ENCODE measurements around the gene PLEKHG3. TPM values are rescaled to one million over a fixed set of nuclear protein-coding genes. Genes with fewer than 3 reads are reported as not detected.

PLEKHG3 gene
- total RNA-seq, 2 experiments from 2014 or later: 20.1 to 22.6 TPM

DNA sequence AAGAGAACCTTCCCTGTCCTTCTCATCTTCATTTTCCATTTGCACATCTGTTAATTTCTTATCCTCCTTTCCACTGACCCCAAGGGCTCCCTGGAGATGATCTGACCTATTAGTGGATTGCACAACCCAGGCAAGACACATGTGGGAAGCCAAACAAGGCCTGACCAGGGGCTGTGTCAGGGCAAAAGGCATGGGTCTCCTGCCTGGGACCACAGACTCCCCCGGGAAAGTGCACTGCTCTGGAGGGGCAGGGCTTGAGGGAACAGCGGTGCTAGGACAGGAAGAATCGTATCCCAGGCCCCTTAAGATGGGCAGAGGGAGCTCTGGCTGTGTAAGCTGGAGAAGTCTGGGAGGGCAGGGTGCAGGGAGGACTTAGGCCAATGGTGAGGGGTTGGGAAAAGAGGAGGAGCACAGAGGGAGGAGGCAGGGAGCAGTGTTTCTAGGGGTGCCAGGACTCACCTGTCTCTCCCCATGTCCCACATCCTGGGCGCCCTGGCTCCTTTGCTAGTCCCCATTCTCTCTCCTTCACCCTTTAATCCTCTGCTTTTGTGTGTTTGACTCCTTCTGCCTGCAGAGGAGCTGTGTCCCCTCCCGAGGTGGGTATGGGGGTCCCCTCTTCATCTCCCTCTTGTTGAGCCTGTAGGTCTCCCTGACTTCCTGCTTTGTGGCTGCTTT is 25.3 kb downstream of the PLEKHG3 start:
- H3K36me3 Mint-ChIP-seq: no peaks in the 10 kb centered on the region
- H3K27ac Mint-ChIP-seq: no peak overlapping the region
- no peak overlapping the region for H3K4me3 Mint-ChIP-seq
- no peak for DNase-seq
- H3K27me3 Mint-ChIP-seq: no peaks in the 10 kb centered on the region
- no peaks in the 10 kb centered on the region for H3K9me3 Mint-ChIP-seq
- ChIA-PET POLR2A (no interaction called here), CTCF (no interaction called here)
- intact Hi-C loops (cut with micrococcal nuclease): no loop called here
- peaks cover 73% of the 10 kb centered on the region for H3K4me1 Mint-ChIP-seq (ENCODE audit: low read depth)

DNA sequence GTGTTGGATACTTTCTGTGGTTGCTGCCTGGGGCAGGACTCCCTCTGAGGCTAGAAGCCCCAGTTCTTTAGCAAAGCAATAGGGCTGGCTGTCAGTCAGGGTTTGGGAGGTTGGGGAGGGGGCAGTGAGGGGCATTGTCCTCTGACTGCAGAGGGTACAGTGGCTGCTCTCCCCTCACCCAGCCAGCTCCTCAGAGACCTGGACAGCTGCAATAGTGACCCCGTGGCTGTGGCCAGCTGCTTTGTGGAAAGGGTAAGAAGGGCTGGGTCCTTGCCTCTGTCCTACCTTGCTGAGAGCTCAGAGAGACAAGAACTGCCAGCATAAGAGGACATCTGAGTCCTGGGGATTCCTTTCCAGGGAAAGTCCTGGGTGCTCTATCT is 25.8 kb downstream of the PLEKHG3 start:
- Mint-ChIP-seq H3K4me3 (no peak overlapping the region), H3K36me3 (no peaks in the 10 kb centered on the region), H3K4me1 (ENCODE audit: low read depth) (peaks cover 70% of the 10 kb centered on the region), H3K27me3 (no peaks in the 10 kb centered on the region), H3K27ac (no peak overlapping the region), H3K9me3 (no peaks in the 10 kb centered on the region)
- CTCF ChIA-PET: no interaction called here
- POLR2A ChIA-PET: no interaction called here
- no peak for DNase-seq
- intact Hi-C loops (cut with micrococcal nuclease): no loop called here

DNA sequence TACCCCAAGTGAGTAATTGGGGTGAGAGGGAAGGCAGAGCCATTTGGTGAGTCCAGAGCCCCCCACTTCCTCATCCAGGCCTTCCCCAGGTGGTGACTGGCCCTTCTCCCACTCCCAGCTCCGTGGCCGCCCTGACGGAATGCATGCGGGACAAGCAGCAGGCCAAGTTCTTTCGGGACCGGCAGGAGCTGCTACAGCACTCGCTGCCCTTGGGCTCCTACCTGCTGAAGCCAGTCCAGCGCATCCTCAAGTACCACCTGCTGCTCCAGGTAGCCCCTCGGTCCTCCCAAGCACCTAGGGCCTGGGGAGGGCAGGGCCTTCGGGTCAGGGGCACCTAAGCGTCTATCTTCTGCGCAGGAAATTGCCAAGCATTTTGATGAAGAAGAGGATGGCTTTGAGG is 26.5 kb downstream of the PLEKHG3 start:
- CTCF ChIA-PET: no interaction called here
- no peak overlapping the region for H3K27ac Mint-ChIP-seq

DNA sequence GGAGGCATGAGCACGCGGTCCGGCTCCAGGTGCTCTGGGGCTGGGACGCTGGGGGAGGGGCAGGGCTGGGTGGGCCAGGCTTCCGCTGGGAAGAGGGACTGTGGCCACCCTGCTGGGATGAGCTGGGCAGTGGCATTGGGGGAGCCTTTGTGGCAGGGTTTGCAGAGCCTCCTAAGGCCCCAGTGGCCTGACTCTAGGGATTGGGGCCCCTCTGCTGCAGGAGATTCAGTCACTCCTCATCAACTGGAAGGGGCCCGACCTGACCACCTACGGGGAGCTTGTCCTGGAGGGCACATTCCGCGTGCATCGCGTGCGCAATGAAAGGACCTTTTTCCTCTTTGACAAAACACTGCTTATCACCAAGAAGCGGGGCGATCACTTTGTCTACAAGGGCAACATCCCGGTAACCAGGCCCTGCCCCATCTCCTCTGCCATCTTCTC is 26.9 kb downstream of the PLEKHG3 start:
- ChIA-PET POLR2A (no interaction called here), CTCF (no interaction called here)
- Mint-ChIP-seq H3K27me3 (no peaks in the 10 kb centered on the region), H3K36me3 (no peaks in the 10 kb centered on the region), H3K4me1 (ENCODE audit: low read depth) (peaks cover 64% of the 10 kb centered on the region), H3K9me3 (no peaks in the 10 kb centered on the region), H3K4me3 (no peak overlapping the region), H3K27ac (no peak overlapping the region)
- intact Hi-C loops (cut with micrococcal nuclease): no loop called here
- DNase-seq: no peak

More for the DNA sequence above, 26.5 kb downstream of the PLEKHG3 start:
- no peak for DNase-seq
- Mint-ChIP-seq H3K36me3 (no peaks in the 10 kb centered on the region), H3K4me3 (no peak overlapping the region), H3K4me1 (ENCODE audit: low read depth) (peaks cover 69% of the 10 kb centered on the region), H3K9me3 (no peaks in the 10 kb centered on the region), H3K27me3 (no peaks in the 10 kb centered on the region)
- POLR2A ChIA-PET: no interaction called here
- intact Hi-C loops (cut with micrococcal nuclease): no loop called here

DNA sequence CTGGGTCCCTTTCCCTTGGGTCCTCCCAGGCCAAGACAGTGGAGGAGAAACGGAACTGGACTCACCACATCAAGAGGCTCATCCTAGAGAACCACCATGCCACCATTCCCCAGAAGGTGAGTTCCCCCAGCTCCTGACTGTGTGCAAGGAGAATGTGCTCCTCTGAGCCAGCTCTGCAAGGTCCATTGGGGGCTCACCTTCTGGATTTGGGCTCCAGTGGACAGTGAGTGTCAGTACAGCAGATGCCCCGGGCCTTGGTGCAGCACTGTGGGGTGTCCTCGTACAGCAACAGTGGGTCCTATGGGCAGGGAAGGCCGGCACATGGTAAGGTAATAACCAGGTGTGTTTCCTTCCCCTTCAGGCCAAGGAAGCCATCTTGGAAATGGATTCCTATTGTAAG is 27.8 kb downstream of the PLEKHG3 start:
- no peaks in the 10 kb centered on the region for H3K36me3 Mint-ChIP-seq
- CTCF ChIA-PET: no interaction called here
- intact Hi-C loops (cut with micrococcal nuclease): no loop called here

DNA sequence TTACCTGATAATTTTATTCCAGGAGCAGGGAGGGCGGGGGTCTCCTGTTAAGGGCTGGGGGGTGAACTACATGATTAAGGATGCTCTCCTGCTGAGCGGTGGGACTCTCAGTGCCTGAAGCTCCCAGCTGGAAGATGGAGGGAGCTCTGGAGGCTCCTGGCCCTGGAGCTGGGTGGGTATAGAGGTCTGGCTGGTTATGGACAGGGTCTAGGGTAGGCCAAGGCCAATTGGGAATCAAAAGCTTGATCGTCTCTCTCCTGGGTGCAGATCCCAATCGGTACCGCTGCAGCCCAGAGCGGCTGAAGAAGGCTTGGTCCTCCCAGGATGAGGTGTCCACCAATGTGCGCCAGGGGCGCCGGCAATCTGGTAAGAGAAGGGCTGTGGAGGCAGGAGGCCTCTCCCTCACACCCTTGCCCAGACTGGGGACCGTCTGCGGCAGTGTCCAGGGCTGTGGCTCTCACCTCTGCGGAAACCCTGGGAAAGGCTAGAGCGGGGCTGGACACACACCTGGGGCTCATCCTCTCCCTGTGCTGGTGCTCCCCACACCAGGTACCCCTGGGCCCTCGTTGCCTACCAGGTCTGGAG is 28.4 kb downstream of the PLEKHG3 start:
- Mint-ChIP-seq H3K36me3 (no peaks in the 10 kb centered on the region), H3K4me3 (no peak overlapping the region), H3K4me1 (ENCODE audit: low read depth) (peaks cover 49% of the 10 kb centered on the region), H3K9me3 (no peaks in the 10 kb centered on the region), H3K27ac (no peak overlapping the region), H3K27me3 (no peaks in the 10 kb centered on the region)
- ChIA-PET CTCF (no interaction called here), POLR2A (no interaction called here)
- no peak for DNase-seq
- intact Hi-C loops (cut with micrococcal nuclease): no loop called here

More for the DNA sequence above, 27.8 kb downstream of the PLEKHG3 start:
- Mint-ChIP-seq H3K9me3 (no peaks in the 10 kb centered on the region), H3K4me3 (no peak overlapping the region), H3K27me3 (no peaks in the 10 kb centered on the region), H3K4me1 (ENCODE audit: low read depth) (peaks cover 55% of the 10 kb centered on the region), H3K27ac (no peak overlapping the region)
- DNase-seq: no peak
- POLR2A ChIA-PET: no interaction called here

DNA sequence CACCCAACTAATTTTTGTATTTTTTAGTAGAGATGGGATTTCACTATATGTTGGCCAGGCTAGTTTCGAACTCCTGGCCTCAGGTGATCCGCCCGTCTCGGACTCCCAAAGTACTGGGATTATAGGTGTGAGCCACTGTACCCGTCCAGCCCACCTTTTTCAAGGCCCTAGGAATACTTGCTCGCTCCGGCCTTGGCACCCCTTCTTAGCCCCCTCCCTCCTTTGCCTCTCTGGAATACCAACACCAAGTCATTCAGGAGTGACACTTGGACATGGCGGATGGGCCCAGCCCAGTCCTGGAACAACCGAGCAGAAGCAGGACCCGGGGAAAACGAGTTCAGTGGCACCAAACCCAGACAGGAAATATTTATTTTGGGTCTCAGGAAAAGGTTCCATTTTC is 29.1 kb downstream of the PLEKHG3 start:
- intact Hi-C loops (cut with micrococcal nuclease): no loop called here
- H3K27ac Mint-ChIP-seq: no peak overlapping the region
- H3K4me1 Mint-ChIP-seq (ENCODE audit: low read depth): peaks cover 42% of the 10 kb centered on the region

DNA sequence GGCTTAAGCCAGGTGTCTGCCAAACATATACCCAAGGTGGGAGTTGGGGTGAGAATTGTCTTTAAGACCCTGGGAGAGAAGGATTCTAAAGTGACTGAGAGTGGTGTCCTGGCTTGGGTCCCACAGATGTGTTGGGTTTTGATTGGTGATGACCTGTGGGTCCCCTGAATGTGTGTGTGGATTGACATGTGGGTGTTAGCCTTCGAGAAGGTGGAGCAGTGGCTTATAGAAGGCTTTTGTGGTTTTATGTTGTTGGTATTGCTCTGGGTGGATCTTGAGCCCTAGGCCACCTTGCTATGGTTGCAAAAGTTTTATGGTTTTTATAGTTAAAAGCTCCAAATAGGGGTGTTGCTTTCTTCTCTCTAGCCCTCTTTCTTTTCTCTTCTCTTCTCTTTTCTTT is 29.7 kb downstream of the PLEKHG3 start:
- no peak overlapping the region for H3K4me3 Mint-ChIP-seq
- intact Hi-C loops (cut with micrococcal nuclease): no loop called here
- no peak for DNase-seq
- no peaks in the 10 kb centered on the region for H3K36me3 Mint-ChIP-seq
- H3K4me1 Mint-ChIP-seq (ENCODE audit: low read depth): peaks cover 37% of the 10 kb centered on the region
- peak overlapping the region; percentile 38 for H3K27ac Mint-ChIP-seq
- POLR2A ChIA-PET: interaction anchor here (1.1 kb wide), 1 partner anchor 20 kb away, joined by 3 read pairs; no protein-coding TSS in a partner anchor
- CTCF ChIA-PET: no interaction called here
- H3K9me3 Mint-ChIP-seq: no peaks in the 10 kb centered on the region
- no peaks in the 10 kb centered on the region for H3K27me3 Mint-ChIP-seq

More for the DNA sequence above, 29.1 kb downstream of the PLEKHG3 start:
- Mint-ChIP-seq H3K4me3 (no peak overlapping the region), H3K9me3 (no peaks in the 10 kb centered on the region), H3K36me3 (no peaks in the 10 kb centered on the region), H3K27me3 (no peaks in the 10 kb centered on the region)
- DNase-seq: no peak
- ChIA-PET POLR2A (no interaction called here), CTCF (no interaction called here)

DNA sequence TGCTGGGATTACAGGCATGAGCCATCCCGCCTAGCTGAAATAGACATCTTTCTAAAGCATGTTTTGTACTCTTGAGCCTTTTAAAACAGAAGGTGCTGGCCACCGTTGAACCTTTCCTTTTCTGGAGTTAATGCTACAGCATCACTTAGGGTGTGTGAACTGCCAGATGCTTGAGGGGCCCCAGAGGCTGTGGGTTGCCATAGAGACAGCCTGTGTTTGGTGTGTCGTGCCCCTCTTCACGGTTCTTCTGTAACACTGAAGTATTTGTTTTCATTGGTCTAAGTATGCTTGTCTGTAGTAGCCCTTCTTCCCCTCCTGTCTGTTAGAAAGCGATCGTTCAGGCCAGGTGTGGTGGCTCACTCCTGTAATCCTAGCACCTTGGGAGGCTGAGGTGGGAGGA is 30.8 kb downstream of the PLEKHG3 start:
- POLR2A ChIA-PET: interaction anchor here (1.1 kb wide), 1 partner anchor 21 kb away, joined by 3 read pairs; no protein-coding TSS in a partner anchor
- no peaks in the 10 kb centered on the region for H3K27me3 Mint-ChIP-seq
- intact Hi-C loops (cut with micrococcal nuclease): no loop called here
- CTCF ChIA-PET: no interaction called here
- no peak overlapping the region for H3K4me3 Mint-ChIP-seq
- peaks cover 26% of the 10 kb centered on the region for H3K4me1 Mint-ChIP-seq (ENCODE audit: low read depth)
- DNase-seq: no peak
- no peaks in the 10 kb centered on the region for H3K9me3 Mint-ChIP-seq
- H3K36me3 Mint-ChIP-seq: no peaks in the 10 kb centered on the region
- H3K27ac Mint-ChIP-seq: no peak overlapping the region

DNA sequence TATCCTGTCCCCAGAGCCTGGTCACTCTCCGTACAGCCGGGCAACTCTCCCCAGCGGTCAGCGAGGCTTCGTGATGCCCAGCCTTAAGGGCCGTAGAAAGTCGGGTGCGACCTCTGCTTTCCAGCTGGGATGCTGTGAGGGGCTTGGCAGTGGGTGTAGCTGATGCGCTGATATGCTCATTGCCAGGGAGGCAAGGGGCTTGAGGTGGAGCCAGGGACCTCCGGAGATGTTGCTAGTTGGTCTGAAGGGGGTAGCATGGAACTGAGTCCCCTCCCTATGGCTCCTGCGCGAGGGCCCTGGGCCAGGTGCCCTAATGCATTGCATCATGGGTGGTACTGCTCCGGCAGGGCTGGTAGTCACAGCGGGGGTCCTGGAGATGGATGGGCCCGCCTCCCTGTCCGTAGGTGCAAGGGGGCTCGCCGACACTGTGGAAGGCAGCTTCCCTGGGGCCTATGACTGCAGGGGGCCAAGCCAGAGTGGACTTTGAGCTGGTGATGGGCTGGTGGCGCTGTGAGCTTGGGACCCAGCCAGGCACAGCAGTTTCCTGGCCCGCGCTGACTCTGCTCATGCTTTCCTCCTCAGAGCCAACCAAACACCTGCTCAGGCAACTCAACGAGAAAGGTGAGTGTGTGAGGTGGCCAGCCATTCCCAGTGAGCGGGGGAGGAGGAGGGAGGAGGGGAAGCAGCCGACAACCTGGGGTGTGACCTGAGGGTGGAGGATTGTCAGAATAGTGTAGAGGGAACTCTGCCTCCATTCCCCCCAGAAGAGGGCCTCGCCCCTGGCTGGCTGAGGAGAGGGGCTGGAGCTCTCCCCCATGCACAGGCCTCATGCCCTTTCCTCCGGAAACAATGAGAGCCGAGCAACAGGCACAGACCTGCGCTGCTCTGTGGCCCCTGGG is 32.3 kb downstream of the PLEKHG3 start:
- CTCF ChIA-PET: interaction anchor here (1.2 kb wide), 1 partner anchor 11 kb away, joined by 3 read pairs; no protein-coding TSS in a partner anchor

DNA sequence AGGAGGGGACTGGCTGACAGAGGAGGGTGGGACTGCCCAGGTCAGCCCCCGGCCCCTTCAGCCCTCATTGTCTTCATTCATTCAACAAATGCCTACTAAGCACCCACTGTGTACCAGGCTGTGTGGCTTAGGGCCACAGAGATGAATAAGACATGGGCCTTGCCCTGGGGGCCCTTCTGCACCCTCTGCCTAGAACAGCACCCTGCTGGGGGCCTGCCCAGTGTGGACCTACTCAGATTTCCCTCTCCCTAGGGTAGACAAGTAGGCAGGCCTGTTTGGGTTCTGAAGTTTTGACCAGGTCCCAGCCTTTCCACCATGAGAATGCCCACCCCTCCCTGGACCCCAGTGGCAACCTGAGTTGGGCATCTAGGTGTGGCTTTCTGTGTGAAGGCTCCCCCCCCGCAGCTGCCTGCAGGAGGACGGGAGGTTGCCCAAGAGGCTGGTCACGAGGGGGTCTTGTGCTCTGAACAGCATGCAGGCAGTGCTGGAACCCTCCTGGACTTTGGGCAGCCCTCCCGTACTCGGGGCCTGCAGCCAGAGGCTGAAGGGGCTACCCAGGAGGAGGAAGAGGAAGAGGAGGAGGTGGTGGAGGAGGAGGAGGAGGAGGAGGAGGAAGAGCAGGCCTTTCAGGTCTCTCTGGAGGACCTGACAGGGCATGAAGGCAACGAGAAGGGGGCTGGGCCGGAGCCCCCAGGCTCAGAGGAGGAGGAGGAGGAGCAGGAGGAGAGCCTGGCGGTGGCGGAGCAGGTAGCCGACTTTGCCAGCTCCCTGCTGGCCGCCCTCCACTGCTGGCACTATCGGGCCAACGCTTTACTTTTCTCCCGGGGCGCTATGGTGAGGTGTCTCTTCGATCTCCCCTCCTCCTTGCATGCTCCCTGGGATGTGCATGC is 33.4 kb downstream of the PLEKHG3 start:
- H3K27me3 Mint-ChIP-seq: no peaks in the 10 kb centered on the region
- ChIA-PET CTCF (no interaction called here), POLR2A (interaction anchor here (0.9 kb wide), 1 partner anchor 12 kb away, joined by 3 read pairs; no protein-coding TSS in a partner anchor)
- H3K27ac Mint-ChIP-seq: no peak overlapping the region
- no peak for DNase-seq
- intact Hi-C loops (cut with micrococcal nuclease): no loop called here
- H3K9me3 Mint-ChIP-seq: no peaks in the 10 kb centered on the region
- peaks cover 17% of the 10 kb centered on the region for H3K4me1 Mint-ChIP-seq (ENCODE audit: low read depth)
- H3K4me3 Mint-ChIP-seq: no peak overlapping the region
- peaks cover 10% of the 10 kb centered on the region for H3K36me3 Mint-ChIP-seq

More for the DNA sequence above, 32.3 kb downstream of the PLEKHG3 start:
- DNase-seq: no peak
- no peaks in the 10 kb centered on the region for H3K9me3 Mint-ChIP-seq
- H3K4me1 Mint-ChIP-seq (ENCODE audit: low read depth): peaks cover 17% of the 10 kb centered on the region
- POLR2A ChIA-PET: interaction anchor here (0.9 kb wide), 1 partner anchor 18 kb away, joined by 3 read pairs; no protein-coding TSS in a partner anchor
- no peak overlapping the region for H3K27ac Mint-ChIP-seq
- intact Hi-C loops (cut with micrococcal nuclease): no loop called here
- no peak overlapping the region for H3K4me3 Mint-ChIP-seq
- no peaks in the 10 kb centered on the region for H3K27me3 Mint-ChIP-seq
- H3K36me3 Mint-ChIP-seq: peaks cover 8% of the 10 kb centered on the region
